ENCODE data around the gene ENTPD7. TPM values are rescaled to one million over a fixed set of nuclear protein-coding genes. Genes with fewer than 3 reads are reported as not detected.

Gene ENTPD7
- total RNA-seq, 2 experiments from 2014 or later, result 5.8 to 5.9 TPM

DNA sequence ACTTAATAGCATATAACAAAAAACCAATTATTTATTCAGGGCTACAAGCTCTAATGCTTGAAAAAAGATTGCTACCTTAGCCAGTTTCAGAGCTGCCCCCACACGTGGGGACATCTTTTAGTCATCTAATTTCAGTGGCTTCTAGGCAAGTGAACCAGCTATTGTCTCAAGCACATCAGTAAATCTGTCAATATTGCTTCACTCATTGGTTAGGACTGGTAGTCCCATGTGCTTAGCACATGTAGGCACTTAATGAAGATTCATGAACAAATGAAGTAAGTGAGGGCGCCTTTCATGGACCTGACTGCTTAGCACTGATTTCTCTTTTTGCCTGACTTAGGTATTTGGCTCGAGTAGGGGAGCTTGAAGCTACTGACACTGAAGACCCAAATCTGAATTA lies 19.6 kb downstream of the ENTPD7 start:
- Mint-ChIP-seq H3K27me3 (no peaks in the 10 kb centered on the region), H3K4me1 (peaks cover 8% of the 10 kb centered on the region), H3K27ac (no peak overlapping the region), H3K9me3 (no peaks in the 10 kb centered on the region), H3K4me3 (no peak overlapping the region), H3K36me3 (ENCODE audit: low read depth) (peaks cover 5% of the 10 kb centered on the region)
- ChIA-PET CTCF (interaction anchor here (0.5 kb wide), 1 partner anchor 31 kb away, joined by 3 read pairs; no protein-coding TSS in a partner anchor), POLR2A (no interaction called here)
- DNase-seq, result no peak

DNA sequence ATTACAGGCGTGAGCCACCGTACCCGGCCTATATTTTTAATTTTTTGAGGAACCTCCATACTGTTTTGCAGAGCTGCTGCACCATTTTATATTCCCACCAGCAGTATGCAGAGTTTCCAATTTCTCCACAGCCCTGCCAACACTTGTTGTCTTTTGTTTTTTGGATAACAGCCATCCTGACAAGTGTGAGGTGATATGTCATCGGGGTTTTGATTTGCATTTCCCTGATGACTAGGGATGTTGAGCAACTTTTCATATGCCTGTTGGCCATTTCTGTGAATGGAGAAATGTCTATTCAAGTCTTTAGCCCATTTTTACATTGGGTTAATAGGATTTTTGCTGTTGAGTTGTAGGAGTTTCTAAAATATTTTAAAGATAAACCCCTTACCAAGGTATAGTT lies 22.2 kb downstream of the ENTPD7 start:
- no peak overlapping the region for H3K27ac Mint-ChIP-seq
- ChIA-PET CTCF (interaction anchor here (0.6 to 0.7 kb wide), 2 partner anchors 13 to 27 kb away, joined by 3 read pairs; no protein-coding TSS in a partner anchor), POLR2A (no interaction called here)
- no peaks in the 10 kb centered on the region for H3K27me3 Mint-ChIP-seq
- H3K4me1 Mint-ChIP-seq, result peaks cover 9% of the 10 kb centered on the region
- no peak overlapping the region for H3K4me3 Mint-ChIP-seq
- no peak for DNase-seq
- no peaks in the 10 kb centered on the region for H3K9me3 Mint-ChIP-seq
- H3K36me3 Mint-ChIP-seq (ENCODE audit: low read depth), result peaks cover 6% of the 10 kb centered on the region

DNA sequence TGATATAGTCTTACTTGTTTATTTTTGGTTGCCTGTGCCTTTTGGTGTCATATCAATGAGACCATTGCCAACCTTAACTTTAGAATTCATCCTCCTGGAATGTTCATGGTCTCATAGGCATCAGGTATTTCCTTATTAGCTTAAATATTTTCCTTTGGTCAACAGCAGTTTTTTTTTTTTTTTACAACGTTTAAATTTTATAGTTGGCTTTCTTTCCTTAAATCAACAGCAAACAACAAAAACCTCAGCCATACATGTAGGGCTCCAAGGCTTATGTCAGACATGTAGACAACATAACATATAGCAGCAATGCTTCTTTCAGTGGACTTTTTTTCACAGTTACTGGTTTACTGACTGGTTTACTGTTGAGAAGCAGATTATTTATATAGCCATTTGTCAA lies 22.7 kb downstream of the ENTPD7 start:
- no peak overlapping the region for H3K27ac Mint-ChIP-seq
- ChIA-PET POLR2A (no interaction called here), CTCF (interaction anchor here (0.6 to 0.7 kb wide), 2 partner anchors 14 to 28 kb away, joined by 3 read pairs; no protein-coding TSS in a partner anchor)
- no peak for DNase-seq
- H3K36me3 Mint-ChIP-seq (ENCODE audit: low read depth), result peaks cover 7% of the 10 kb centered on the region
- peaks cover 5% of the 10 kb centered on the region for H3K4me1 Mint-ChIP-seq
- no peaks in the 10 kb centered on the region for H3K9me3 Mint-ChIP-seq
- no peak overlapping the region for H3K4me3 Mint-ChIP-seq
- no peaks in the 10 kb centered on the region for H3K27me3 Mint-ChIP-seq

DNA sequence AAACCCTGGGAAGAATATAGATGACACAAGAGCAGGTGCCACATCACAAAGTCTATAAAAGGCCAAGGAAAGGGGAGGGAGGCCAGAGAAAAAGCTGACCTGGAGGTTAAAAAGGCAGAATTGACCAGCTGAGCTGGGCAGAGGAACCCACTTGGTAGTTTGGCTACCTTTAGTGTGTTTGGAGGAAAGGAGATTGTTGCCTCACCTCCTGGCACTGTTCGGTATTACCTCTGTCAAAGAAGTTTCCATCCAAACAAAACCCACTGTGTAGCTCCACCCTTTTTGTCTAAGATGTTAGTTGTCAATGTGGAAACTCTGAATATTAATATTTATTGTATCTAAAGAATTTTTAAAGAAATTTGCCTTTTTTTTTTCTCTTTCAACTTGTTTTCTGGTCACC lies 23.4 kb downstream of the ENTPD7 start:
- Mint-ChIP-seq H3K4me3 (no peak overlapping the region), H3K9me3 (no peaks in the 10 kb centered on the region), H3K36me3 (ENCODE audit: low read depth) (peaks cover 7% of the 10 kb centered on the region), H3K27me3 (no peaks in the 10 kb centered on the region), H3K27ac (no peak overlapping the region), H3K4me1 (peaks cover 4% of the 10 kb centered on the region)
- POLR2A ChIA-PET, result no interaction called here
- no peak for DNase-seq
- CTCF ChIA-PET, result interaction anchor here (0.7 kb wide), 1 partner anchor 226 kb away, joined by 4 read pairs; no protein-coding TSS in a partner anchor

DNA sequence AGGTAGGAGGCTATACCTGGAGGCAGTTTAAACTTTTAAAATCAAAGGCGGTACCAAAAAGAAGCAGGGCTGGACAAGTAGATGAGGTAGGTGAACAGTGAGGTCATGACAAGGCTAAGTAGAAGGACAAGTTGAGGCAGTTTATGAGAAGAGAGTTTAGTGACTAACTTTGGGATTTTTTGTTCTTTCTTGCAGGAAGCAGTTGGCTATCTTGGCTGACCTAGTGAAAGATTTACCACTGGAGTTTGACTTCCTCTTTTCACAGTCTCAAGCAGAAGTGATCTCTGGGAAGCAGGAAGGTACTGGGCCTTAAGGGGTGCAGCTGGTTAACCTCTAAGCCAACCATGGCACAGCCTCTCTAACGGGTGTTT lies 26.3 kb downstream of the ENTPD7 start:
- Mint-ChIP-seq H3K36me3 (ENCODE audit: low read depth) (peaks cover 2% of the 10 kb centered on the region), H3K4me1 (peaks cover 4% of the 10 kb centered on the region), H3K27me3 (no peaks in the 10 kb centered on the region), H3K4me3 (no peak overlapping the region), H3K27ac (no peak overlapping the region), H3K9me3 (no peaks in the 10 kb centered on the region)
- CTCF ChIA-PET, result no interaction called here
- POLR2A ChIA-PET, result no interaction called here
- DNase-seq, result no peak

DNA sequence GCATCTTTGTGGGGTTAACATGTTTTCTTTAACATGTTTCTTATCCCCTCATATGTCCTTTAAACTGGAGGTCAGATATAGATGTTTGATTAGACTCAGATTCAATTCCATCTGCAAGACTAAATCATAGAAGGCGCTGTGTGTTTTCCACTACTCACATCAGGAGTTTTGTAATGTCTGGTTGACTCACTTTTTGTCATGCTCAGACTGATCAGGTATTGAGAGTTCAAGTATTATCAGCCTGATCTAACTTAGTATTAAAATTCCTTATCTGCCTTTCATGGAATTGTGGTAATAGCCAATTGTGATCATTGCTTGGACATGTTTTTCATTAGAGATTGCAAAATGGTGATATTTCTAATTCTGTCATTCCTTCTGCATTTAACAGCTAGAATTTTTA lies 30.2 kb downstream of the ENTPD7 start:
- Mint-ChIP-seq H3K4me1 (peaks cover 4% of the 10 kb centered on the region), H3K36me3 (ENCODE audit: low read depth) (peaks cover 2% of the 10 kb centered on the region), H3K9me3 (no peaks in the 10 kb centered on the region), H3K27ac (no peak overlapping the region), H3K4me3 (no peak overlapping the region), H3K27me3 (no peaks in the 10 kb centered on the region)
- POLR2A ChIA-PET, result no interaction called here
- DNase-seq, result no peak
- CTCF ChIA-PET, result no interaction called here

DNA sequence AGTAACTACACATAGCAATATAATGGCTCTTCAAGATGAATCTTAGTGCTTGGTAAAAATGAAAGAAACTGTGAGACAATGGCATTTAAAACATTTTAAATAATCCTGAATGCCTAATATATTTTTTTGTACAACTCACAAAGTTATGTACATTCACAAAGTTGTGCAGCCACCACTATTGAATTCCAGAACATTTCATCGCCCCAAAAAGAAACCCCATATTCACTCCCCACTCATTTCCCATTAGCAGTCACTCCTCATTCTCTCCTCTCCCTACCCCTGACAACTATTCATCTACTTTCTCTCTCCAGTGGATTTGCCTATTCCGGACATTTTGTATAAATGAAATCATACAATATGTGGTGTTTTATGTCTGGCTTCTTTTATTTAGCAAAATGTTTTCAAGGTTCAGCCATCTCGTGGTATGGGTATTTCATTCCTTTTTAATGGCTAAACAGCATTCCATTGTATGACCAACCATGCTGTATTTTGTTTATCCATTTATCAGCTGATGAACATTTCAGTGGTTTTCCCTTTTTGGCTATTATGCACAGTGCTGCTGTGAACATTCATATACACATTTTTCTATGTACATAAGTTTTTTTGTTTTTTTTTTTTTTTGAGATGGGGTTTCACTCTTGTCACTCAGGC lies 34.7 kb downstream of the ENTPD7 start:
- POLR2A ChIA-PET, result no interaction called here
- Mint-ChIP-seq H3K9me3 (no peaks in the 10 kb centered on the region), H3K4me3 (no peak overlapping the region), H3K27ac (no peak overlapping the region), H3K27me3 (no peaks in the 10 kb centered on the region), H3K4me1 (no peaks in the 10 kb centered on the region), H3K36me3 (ENCODE audit: low read depth) (peaks cover 15% of the 10 kb centered on the region)
- CTCF ChIA-PET, result no interaction called here
- DNase-seq, result no peak

DNA sequence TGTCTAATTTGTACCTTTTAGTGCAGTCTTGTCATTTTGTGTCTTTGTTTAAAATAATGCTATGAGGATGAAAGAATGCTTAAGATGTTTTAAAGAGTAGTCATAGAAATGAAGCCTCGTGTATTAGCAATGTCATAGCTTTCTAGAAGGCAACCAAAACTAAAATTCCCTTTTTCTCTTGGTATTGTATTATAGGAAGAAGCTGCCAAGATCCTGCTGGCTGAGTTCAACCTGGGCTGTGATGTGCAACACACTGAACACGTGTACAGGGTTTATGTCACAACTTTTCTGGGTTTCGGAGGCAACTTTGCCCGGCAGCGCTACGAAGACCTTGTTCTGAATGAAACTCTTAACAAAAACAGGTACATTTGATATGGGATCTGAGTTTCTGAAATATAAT lies 36.5 kb downstream of the ENTPD7 start:
- Mint-ChIP-seq H3K27ac (no peak overlapping the region), H3K27me3 (no peaks in the 10 kb centered on the region), H3K9me3 (no peaks in the 10 kb centered on the region), H3K4me1 (no peaks in the 10 kb centered on the region), H3K36me3 (ENCODE audit: low read depth) (peaks cover 19% of the 10 kb centered on the region), H3K4me3 (no peak overlapping the region)
- ChIA-PET POLR2A (no interaction called here), CTCF (interaction anchor here (0.8 kb wide), 1 partner anchor 29 kb away, joined by 3 read pairs; no protein-coding TSS in a partner anchor)
- DNase-seq, result no peak

DNA sequence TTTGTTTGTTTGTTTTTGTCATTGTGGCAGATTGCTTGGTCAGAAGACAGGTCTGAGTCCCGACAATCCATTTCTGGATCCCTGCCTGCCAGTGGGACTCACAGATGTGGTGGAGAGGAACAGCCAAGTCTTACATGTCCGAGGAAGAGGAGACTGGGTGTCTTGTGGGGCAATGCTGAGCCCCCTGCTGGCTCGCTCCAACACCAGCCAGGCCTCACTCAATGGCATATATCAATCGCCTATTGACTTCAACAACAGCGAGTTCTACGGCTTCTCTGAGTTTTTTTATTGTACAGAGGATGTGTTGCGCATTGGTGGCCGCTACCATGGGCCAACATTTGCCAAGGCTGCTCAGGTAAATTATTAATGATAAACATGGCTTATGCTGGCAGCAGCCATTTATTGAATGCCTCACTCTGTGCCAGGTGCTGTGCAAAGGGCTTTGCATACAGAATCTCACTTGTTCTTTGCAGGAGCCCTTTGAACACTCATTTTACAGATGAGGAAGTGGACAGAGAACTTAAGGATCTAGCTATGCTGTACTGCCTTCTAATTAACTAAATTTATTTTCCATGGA lies 39.3 kb downstream of the ENTPD7 start:
- Mint-ChIP-seq H3K4me3 (no peak overlapping the region), H3K36me3 (ENCODE audit: low read depth) (peaks cover 27% of the 10 kb centered on the region), H3K27me3 (no peaks in the 10 kb centered on the region), H3K27ac (no peak overlapping the region), H3K4me1 (no peaks in the 10 kb centered on the region), H3K9me3 (no peaks in the 10 kb centered on the region)
- no peak for DNase-seq
- POLR2A ChIA-PET, result no interaction called here
- CTCF ChIA-PET, result no interaction called here

DNA sequence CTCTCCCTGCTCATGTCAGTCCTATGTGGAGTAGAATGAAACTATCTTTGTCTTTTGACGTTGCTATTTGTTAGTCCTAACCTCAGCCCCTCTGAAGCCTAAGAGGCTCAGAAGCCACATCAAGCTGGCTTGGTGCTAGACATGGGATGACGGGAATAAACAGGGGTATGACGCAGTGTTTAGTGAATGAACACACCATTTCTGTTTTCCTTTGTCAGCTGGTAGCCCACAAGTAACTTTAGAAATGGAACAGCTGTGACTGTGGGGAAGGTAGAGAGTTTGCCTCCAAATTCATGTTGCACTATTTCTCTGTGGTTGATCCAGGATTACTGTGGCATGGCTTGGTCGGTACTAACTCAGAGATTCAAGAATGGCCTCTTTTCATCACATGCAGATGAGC lies 41.3 kb downstream of the ENTPD7 start:
- no peaks in the 10 kb centered on the region for H3K27me3 Mint-ChIP-seq
- peaks cover 31% of the 10 kb centered on the region for H3K36me3 Mint-ChIP-seq (ENCODE audit: low read depth)
- no peak for DNase-seq
- POLR2A ChIA-PET, result no interaction called here
- no peaks in the 10 kb centered on the region for H3K9me3 Mint-ChIP-seq
- no peaks in the 10 kb centered on the region for H3K4me1 Mint-ChIP-seq
- CTCF ChIA-PET, result no interaction called here
- H3K4me3 Mint-ChIP-seq, result no peak overlapping the region
- H3K27ac Mint-ChIP-seq, result no peak overlapping the region

DNA sequence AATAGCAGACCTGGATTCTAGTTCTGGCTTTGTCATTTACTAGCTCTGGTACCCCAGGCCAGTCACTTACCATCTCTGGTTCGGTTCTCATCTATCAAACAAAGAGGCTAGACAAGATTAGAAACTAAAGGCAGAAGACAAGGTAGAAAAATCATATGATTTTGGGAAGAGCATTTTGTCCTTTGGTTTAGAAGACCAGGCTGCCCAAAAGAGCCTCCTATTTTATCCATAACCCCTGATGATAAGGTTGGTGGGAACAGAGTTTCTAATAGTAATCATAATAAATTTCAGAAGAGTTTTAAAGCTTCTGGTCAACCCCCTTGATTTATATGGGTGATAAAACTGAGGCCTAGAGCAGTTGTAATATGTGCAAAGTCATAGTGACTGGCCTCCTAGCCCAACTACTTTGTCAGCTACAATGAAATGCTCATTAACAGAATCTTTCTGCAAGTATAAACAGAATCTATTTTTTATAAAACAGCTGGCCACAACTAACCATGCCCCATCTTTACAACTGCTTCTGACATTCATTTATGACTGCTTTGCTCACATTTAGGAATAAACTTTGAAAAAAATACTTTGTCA lies 49.2 kb downstream of the ENTPD7 start:
- H3K27me3 Mint-ChIP-seq, result no peaks in the 10 kb centered on the region
- ChIA-PET CTCF (interaction anchor here (1.8 kb wide), 1 partner anchor 13 kb away, joined by 5 read pairs; no protein-coding TSS in a partner anchor), POLR2A (no interaction called here)
- no peaks in the 10 kb centered on the region for H3K9me3 Mint-ChIP-seq
- DNase-seq, result no peak
- peaks cover 28% of the 10 kb centered on the region for H3K36me3 Mint-ChIP-seq (ENCODE audit: low read depth)
- H3K27ac Mint-ChIP-seq, result no peak overlapping the region
- no peak overlapping the region for H3K4me3 Mint-ChIP-seq
- peaks cover 3% of the 10 kb centered on the region for H3K4me1 Mint-ChIP-seq

DNA sequence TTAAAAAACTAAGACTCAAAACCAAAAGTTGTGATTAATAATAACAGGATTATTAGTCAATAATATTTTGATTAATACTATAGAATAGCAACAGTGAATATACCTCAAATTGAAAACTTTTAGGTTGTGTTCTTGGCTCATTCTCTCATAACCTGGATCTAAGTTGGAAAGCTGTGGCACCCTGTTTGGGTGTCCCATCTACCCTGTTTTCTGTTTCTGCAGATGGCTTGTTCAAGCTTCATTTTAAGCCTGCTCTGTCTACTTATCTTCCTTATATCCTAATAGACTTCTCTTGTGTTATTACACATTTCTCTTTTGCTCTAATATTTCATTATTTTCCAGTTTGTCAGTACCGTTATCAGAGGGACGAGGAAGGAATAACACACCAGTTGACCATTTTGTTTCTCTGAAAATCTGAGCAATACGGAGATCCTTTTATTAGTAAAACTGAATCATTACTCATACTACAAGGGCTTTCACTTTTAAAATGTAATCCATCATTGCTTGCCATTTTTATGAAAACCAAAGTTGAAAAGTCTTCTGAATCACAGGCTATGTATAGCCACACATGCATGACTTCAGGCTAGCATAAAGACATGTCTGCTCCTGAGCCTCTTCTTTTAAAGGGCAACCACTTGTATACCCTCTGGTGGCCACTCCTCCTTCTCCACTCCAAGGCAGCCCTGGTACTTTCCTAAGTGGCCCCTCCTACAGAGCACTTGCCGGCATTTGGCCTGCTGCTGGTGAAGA lies 50.3 kb downstream of the ENTPD7 start:
- Mint-ChIP-seq H3K36me3 (ENCODE audit: low read depth) (peaks cover 31% of the 10 kb centered on the region), H3K27me3 (no peaks in the 10 kb centered on the region), H3K9me3 (no peaks in the 10 kb centered on the region), H3K4me1 (peaks cover 3% of the 10 kb centered on the region), H3K4me3 (no peak overlapping the region), H3K27ac (no peak overlapping the region)
- no peak for DNase-seq
- CTCF ChIA-PET, result interaction anchor here (1.8 kb wide), 1 partner anchor 12 kb away, joined by 5 read pairs; no protein-coding TSS in a partner anchor
- POLR2A ChIA-PET, result no interaction called here

DNA sequence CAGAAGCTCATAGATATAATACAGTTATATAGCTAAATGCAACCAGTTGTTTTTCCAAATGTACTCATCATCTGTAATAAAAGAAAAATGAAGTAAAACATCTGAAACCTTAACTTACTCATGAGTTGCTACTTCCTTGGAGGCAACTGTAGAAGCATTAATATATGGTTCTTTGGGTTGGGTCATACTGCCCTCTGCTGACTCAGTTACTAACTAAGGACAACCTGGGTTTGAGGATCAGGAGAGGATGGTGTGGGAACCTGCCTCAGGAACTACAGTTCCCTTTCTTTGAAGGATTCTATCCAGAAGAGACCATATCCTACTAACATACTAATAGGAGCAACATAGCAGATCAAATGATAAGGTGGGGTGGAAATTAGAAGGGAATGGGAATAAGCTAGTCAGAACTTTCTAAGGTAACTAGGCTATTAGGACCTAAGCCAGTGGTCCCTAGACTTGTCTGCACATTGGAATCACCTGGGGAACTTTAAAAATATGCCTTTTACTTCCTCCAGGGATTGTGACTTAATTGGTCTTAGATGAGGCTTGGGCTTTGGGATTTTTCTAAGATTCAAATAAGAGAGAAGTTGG lies 51.9 kb downstream of the ENTPD7 start:
- ChIA-PET CTCF (interaction anchor here (1.0 kb wide), 1 partner anchor 8 kb away, joined by 3 read pairs; no protein-coding TSS in a partner anchor), POLR2A (interaction anchor here (0.6 kb wide), 1 partner anchor 94 kb away, joined by 3 read pairs; no protein-coding TSS in a partner anchor)
- Mint-ChIP-seq H3K36me3 (ENCODE audit: low read depth) (peaks cover 31% of the 10 kb centered on the region), H3K4me3 (no peak overlapping the region), H3K9me3 (no peaks in the 10 kb centered on the region), H3K4me1 (peaks cover 3% of the 10 kb centered on the region), H3K27me3 (no peaks in the 10 kb centered on the region), H3K27ac (no peak overlapping the region)
- peak; percentile 59 for DNase-seq

Data from activated CD4-positive, alpha-beta T cell treated with anti-CD3 and anti-CD28 coated beads, Interleukin-2, amount 10 ng/mL, durations not matched to agents 7 days and 5 days (primary cell).